ENCODE measurements around the gene SNX19. TPM values are rescaled to one million over a fixed set of nuclear protein-coding genes. Genes with fewer than 3 reads are reported as not detected.

Gene SNX19
- total RNA-seq, 1 experiment from 2014 or later: 34.4 TPM

- Histone ChIP-seq H2BK15ac (ENCODE audit: low read depth, low read length) (no peak overlapping the region), H2BK120ac (ENCODE audit: low read depth, low read length, poor library complexity, severe bottlenecking) (no peak overlapping the region), H3K14ac (ENCODE audit: insufficient read depth, low read length) (no peak overlapping the region), H4K91ac (ENCODE audit: insufficient read length, low read depth, low read length) (no peak overlapping the region), H2AFZ (ENCODE audit: low read length) (no peak overlapping the region), H3T11ph (ENCODE audit: low read length) (no peak overlapping the region), H3K27me3 (ENCODE audit: insufficient read depth, low read length) (no peaks in the 10 kb centered on the region), H4K5ac (ENCODE audit: insufficient read length, low read depth, low read length) (no peak overlapping the region), H3K79me2 (ENCODE audit: insufficient read depth, low read length) (no peaks in the 10 kb centered on the region), H2BK20ac (ENCODE audit: low read depth, low read length, poor library complexity, severe bottlenecking) (no peak overlapping the region), H3K18ac (ENCODE audit: insufficient read length, low read depth, low read length) (no peak overlapping the region), H3K23ac (ENCODE audit: insufficient read length, low read depth, low read length) (no peak overlapping the region), H2BK12ac (ENCODE audit: insufficient read length, low read depth, low read length) (no peak overlapping the region), H3K27ac (ENCODE audit: insufficient read length, low read depth, low read length) (no peak overlapping the region), H3K9me3 (ENCODE audit: control insufficient read depth, low read depth, low read length) (no peaks in the 10 kb centered on the region), H3K4ac (ENCODE audit: low read depth, low read length) (no peak overlapping the region), H4K8ac (replicated peaks; ENCODE audit: insufficient read length, low read depth, low read length) (no peak overlapping the region), H3K4me1 (ENCODE audit: insufficient read depth, low read length) (no peaks in the 10 kb centered on the region), H3K9ac (ENCODE audit: extremely low read depth, insufficient read length, low read length) (no peak overlapping the region), H4K20me1 (ENCODE audit: control insufficient read depth, insufficient read depth, insufficient read length) (no peaks in the 10 kb centered on the region), H2AK5ac (ENCODE audit: insufficient read length, low read length) (no peak overlapping the region), H3K23me2 (ENCODE audit: insufficient read length, low read depth, low read length, poor library complexity, severe bottlenecking) (no peaks in the 10 kb centered on the region), H2BK5ac (ENCODE audit: insufficient read length, low read length) (no peak overlapping the region), H3K79me1 (ENCODE audit: insufficient read depth, low read depth, low read length, poor library complexity, severe bottlenecking) (no peaks in the 10 kb centered on the region), H3K4me2 (ENCODE audit: insufficient read depth, insufficient read length, low read length) (no peak overlapping the region), H3K56ac (ENCODE audit: insufficient read length, low read depth, low read length) (no peak overlapping the region)
- H3K27ac Mint-ChIP-seq: peak overlapping the region in 1 of 3 experiments; percentile 50; a peak in 1 of 7 replicates
- H3K4me1 Mint-ChIP-seq: no peaks in the 10 kb centered on the region
- H3K27me3 Mint-ChIP-seq (ENCODE audit: low read depth): no peaks in the 10 kb centered on the region
- H3K4me3 Mint-ChIP-seq: no peak overlapping the region
- H3K36me3 Mint-ChIP-seq (ENCODE audit: insufficient read depth in 1 of 3, low read depth in 3 of 3): peaks cover 9 to 68% (median 28%) of the 10 kb centered on the region in 3 experiments; a peak in 6 of 7 replicates
- no peaks in the 10 kb centered on the region for H3K9me3 Mint-ChIP-seq
- no CpG with 5 or more reads among the region's 6 CpGs for WGBS (ENCODE audit: extremely low coverage, insufficient read length, low lambda C conversion rate)
- no peak for DNase-seq
- no peak; the same call in 2 of the 3 replicates for TF ChIP-seq CTCF (conservative IDR thresholded peaks at IDR 0.05)
Observed at GRCh38 chr11:130876931-130877915, 39.1 kb downstream of the SNX19 start.

Measured in H9 (cell line).